ENCODE data around the gene SRGAP2B.
"Not testable (repeated sequence)": the region's sequence is repeated elsewhere in the genome, so short reads cannot be mapped to it uniquely, and the experiment has no call there.

SRGAP2B gene

GRCh38 chr1:144917154-144918026, 177.7 kb downstream of the SRGAP2B start:
- H3K9ac ChIP-seq (ENCODE audit: insufficient read length); H3K27ac ChIP-seq; DNase-seq (ENCODE audit: low read depth, low spot score); H3K9me3 ChIP-seq (ENCODE audit: low read depth, low read length); H3K36me3 ChIP-seq (ENCODE audit: insufficient read depth, low read length); H3K4me3 ChIP-seq: not testable (repeated sequence)

GRCh38 chr1:144913977-144914734, 181.0 kb downstream of the SRGAP2B start:
- H3K36me3 ChIP-seq (ENCODE audit: insufficient read depth, low read length); H3K9me3 ChIP-seq (ENCODE audit: low read depth, low read length); DNase-seq (ENCODE audit: low read depth, low spot score); H3K4me3 ChIP-seq; H3K9ac ChIP-seq (ENCODE audit: insufficient read length); H3K27ac ChIP-seq: not testable (repeated sequence)

GRCh38 chr1:144913458-144913857, 181.7 kb downstream of the SRGAP2B start:
- not testable (repeated sequence) for DNase-seq (ENCODE audit: low read depth, low spot score); H3K27ac ChIP-seq; H3K36me3 ChIP-seq (ENCODE audit: insufficient read depth, low read length); H3K9me3 ChIP-seq (ENCODE audit: low read depth, low read length); H3K4me3 ChIP-seq; H3K9ac ChIP-seq (ENCODE audit: insufficient read length)

GRCh38 chr1:144910729-144911128, 184.4 kb downstream of the SRGAP2B start:
- H3K27ac ChIP-seq; H3K9ac ChIP-seq (ENCODE audit: insufficient read length): not testable (repeated sequence)

GRCh38 chr1:144900841-144901240, 194.3 kb downstream of the SRGAP2B start:
- H3K36me3 ChIP-seq (ENCODE audit: insufficient read depth, low read length); H3K9me3 ChIP-seq (ENCODE audit: low read depth, low read length); DNase-seq (ENCODE audit: low read depth, low spot score); H3K4me3 ChIP-seq; H3K27ac ChIP-seq; H3K9ac ChIP-seq (ENCODE audit: insufficient read length): not testable (repeated sequence)

More at GRCh38 chr1:144910729-144911128, 184.4 kb downstream of the SRGAP2B start:
- DNase-seq (ENCODE audit: low read depth, low spot score); H3K36me3 ChIP-seq (ENCODE audit: insufficient read depth, low read length); H3K9me3 ChIP-seq (ENCODE audit: low read depth, low read length); H3K4me3 ChIP-seq: not testable (repeated sequence)

- H3K36me3 ChIP-seq (ENCODE audit: insufficient read depth, low read length); H3K4me3 ChIP-seq; DNase-seq (ENCODE audit: low read depth, low spot score): not testable (repeated sequence)
Observed at GRCh38 chr1:144894454-144895201, 200.5 kb downstream of the SRGAP2B start.

GRCh38 chr1:144893710-144894438, 201.3 kb downstream of the SRGAP2B start:
- not testable (repeated sequence) for DNase-seq (ENCODE audit: low read depth, low spot score); H3K4me3 ChIP-seq; H3K36me3 ChIP-seq (ENCODE audit: insufficient read depth, low read length); H3K27ac ChIP-seq; H3K9ac ChIP-seq (ENCODE audit: insufficient read length); H3K9me3 ChIP-seq (ENCODE audit: low read depth, low read length)

More at GRCh38 chr1:144894454-144895201, 200.5 kb downstream of the SRGAP2B start:
- not testable (repeated sequence) for H3K27ac ChIP-seq; H3K9ac ChIP-seq (ENCODE audit: insufficient read length); H3K9me3 ChIP-seq (ENCODE audit: low read depth, low read length)

- H3K4me3 ChIP-seq; DNase-seq (ENCODE audit: low read depth, low spot score); H3K36me3 ChIP-seq (ENCODE audit: insufficient read depth, low read length): not testable (repeated sequence)
Observed at GRCh38 chr1:144893062-144893461, 202.1 kb downstream of the SRGAP2B start.

GRCh38 chr1:144889450-144890115, 205.5 kb downstream of the SRGAP2B start:
- H3K4me3 ChIP-seq; H3K27ac ChIP-seq; H3K9me3 ChIP-seq (ENCODE audit: low read depth, low read length); H3K36me3 ChIP-seq (ENCODE audit: insufficient read depth, low read length); H3K9ac ChIP-seq (ENCODE audit: insufficient read length); DNase-seq (ENCODE audit: low read depth, low spot score): not testable (repeated sequence)

More at GRCh38 chr1:144893062-144893461, 202.1 kb downstream of the SRGAP2B start:
- H3K27ac ChIP-seq; H3K9me3 ChIP-seq (ENCODE audit: low read depth, low read length); H3K9ac ChIP-seq (ENCODE audit: insufficient read length): not testable (repeated sequence)

GRCh38 chr1:144883022-144883421, 212.1 kb downstream of the SRGAP2B start:
- not testable (repeated sequence) for DNase-seq (ENCODE audit: low read depth, low spot score); H3K27ac ChIP-seq; H3K9ac ChIP-seq (ENCODE audit: insufficient read length); H3K36me3 ChIP-seq (ENCODE audit: insufficient read depth, low read length); H3K9me3 ChIP-seq (ENCODE audit: low read depth, low read length)
- peak overlapping the region; percentile 74 for H3K4me3 ChIP-seq

- not testable (repeated sequence) for DNase-seq (ENCODE audit: low read depth, low spot score); H3K27ac ChIP-seq; H3K36me3 ChIP-seq (ENCODE audit: insufficient read depth, low read length); H3K9me3 ChIP-seq (ENCODE audit: low read depth, low read length); H3K9ac ChIP-seq (ENCODE audit: insufficient read length)
- H3K4me3 ChIP-seq: peak overlapping the region; percentile 51; the same call in 1 of the 2 replicates
Observed at GRCh38 chr1:144882343-144882742, 212.8 kb downstream of the SRGAP2B start.

GRCh38 chr1:144858607-144859006, 236.5 kb downstream of the SRGAP2B start:
- H3K27ac ChIP-seq; H3K9ac ChIP-seq (ENCODE audit: insufficient read length); DNase-seq (ENCODE audit: low read depth, low spot score); H3K36me3 ChIP-seq (ENCODE audit: insufficient read depth, low read length); H3K4me3 ChIP-seq; H3K9me3 ChIP-seq (ENCODE audit: low read depth, low read length): not testable (repeated sequence)

Measured in SK-N-MC (cell line).